Fibroblast of mammary gland (primary cell): ENCODE results near the gene CASKIN1.
A peak's percentile ranks its signal among the peaks of the same experiment; 100 is the strongest.
"Not testable (repeated sequence)": the region's sequence is repeated elsewhere in the genome, so short reads cannot be mapped to it uniquely, and the experiment has no call there.

ENCODE experiments used
- DNase-seq: peaks from one replicate; pipeline ENCODE4 v3.0.0-alpha.2; 2010; ENCODE audit warnings: low read depth
- H3K4me3 ChIP-seq: 2 replicates; pipeline ENCODE4 v1.5.1; 2011; ENCODE audit warnings: low read depth, mild to moderate bottlenecking, low read length, moderate library complexity; ENCODE audit not compliant: control insufficient read depth

CASKIN1 gene

GRCh38 chr16:2127630-2128280 is 68.7 kb downstream of the CASKIN1 start:
- not testable (repeated sequence) for H3K4me3 ChIP-seq
- peak; percentile 77 for DNase-seq
